ENCODE measurements around the gene LILRB2. TPM values are rescaled to one million over a fixed set of nuclear protein-coding genes. Genes with fewer than 3 reads are reported as not detected.
"Not testable (repeated sequence)": the region's sequence is repeated elsewhere in the genome, so short reads cannot be mapped to it uniquely, and the experiment has no call there.

LILRB2 gene
- total RNA-seq, 2 experiments from 2014 or later, result not detected

DNA sequence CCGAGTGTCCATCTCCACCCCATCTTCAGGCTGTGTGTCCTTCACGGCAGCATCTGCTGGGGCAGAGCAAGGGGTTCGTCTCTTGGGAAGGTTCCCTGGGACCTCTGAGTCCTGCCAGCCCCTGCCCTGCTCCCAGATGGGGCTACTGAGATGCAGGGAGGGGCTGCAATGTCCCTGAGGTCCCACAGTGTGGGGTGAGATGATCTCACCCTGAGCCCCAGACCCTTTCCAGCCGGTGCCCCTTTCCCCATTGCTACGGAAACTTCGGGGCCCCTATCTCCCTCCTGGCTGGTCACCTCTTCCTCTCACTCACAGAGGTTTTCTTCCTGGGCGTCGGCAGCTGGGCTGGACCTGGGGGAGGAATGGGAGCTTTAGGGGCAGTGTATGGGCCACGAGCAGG lies 5.0 kb downstream of the LILRB2 start:
- ChIA-PET POLR2A (no interaction called here), CTCF (no interaction called here)
- Mint-ChIP-seq H3K4me3 (no peak overlapping the region), H3K36me3 (ENCODE audit: low read depth) (no peaks in the 10 kb centered on the region), H3K9me3 (no peaks in the 10 kb centered on the region), H3K27me3 (peaks cover 16% of the 10 kb centered on the region), H3K27ac (no peak overlapping the region), H3K4me1 (ENCODE audit: low read depth) (no peaks in the 10 kb centered on the region)
- DNase-seq (no peak), ATAC-seq (no peak)
- no peak for TF ChIP-seq CTCF (IDR thresholded peaks at IDR 0.05)
- intact Hi-C loops (cut with micrococcal nuclease), result no loop called here

DNA sequence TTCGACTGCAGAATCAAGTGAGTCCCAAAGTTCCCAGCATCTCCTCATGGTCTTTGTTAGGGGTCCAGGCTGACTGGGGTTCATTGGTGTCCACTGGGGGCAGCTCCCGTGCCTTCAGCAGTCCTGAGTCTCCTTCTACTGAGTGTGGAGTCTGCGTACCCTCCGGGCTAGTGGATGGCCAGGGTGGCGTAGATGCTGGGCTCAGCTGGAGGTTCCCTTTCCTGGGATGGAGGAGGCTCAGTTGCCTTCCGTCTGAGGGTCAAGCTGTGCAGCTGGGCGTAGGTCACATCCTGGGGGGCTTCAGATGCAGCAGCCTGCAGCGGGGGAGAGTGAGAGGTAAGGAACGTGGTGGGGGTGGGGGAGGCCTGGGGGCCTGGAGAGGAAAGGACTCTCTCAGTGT lies 6.4 kb downstream of the LILRB2 start:
- ATAC-seq; intact Hi-C loops (cut with micrococcal nuclease); DNase-seq; POLR2A ChIA-PET; H3K4me1 Mint-ChIP-seq (ENCODE audit: low read depth); H3K9me3 Mint-ChIP-seq; H3K4me3 Mint-ChIP-seq; CTCF ChIA-PET; H3K27ac Mint-ChIP-seq; H3K36me3 Mint-ChIP-seq (ENCODE audit: low read depth): not testable (repeated sequence)
- peaks cover 14% of the 10 kb centered on the region for H3K27me3 Mint-ChIP-seq

DNA sequence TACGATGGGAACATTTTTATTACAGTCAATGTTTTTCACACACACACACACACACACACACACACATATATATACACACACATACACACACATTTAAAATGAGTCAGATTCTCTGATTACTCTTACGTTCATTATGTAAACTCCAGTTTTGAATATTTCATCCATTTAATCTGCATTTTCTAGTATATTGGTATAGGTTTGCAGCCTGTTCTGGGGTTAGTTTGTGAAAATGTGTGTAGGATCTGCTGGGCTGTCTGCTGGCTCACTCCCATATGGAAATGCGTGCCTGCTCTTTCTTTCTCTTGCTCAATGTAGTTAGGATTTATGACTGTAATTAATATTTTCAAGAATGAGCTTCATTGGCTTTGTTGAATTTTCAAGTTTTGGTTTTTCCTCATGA lies 7.1 kb downstream of the LILRB2 start:
- TF ChIP-seq CTCF (IDR thresholded peaks at IDR 0.05), result no peak
- ChIA-PET POLR2A (no interaction called here), CTCF (no interaction called here)
- DNase-seq (no peak), ATAC-seq (no peak)
- Mint-ChIP-seq H3K4me1 (ENCODE audit: low read depth) (no peaks in the 10 kb centered on the region), H3K36me3 (ENCODE audit: low read depth) (no peaks in the 10 kb centered on the region), H3K27me3 (peaks cover 12% of the 10 kb centered on the region), H3K4me3 (no peak overlapping the region), H3K9me3 (no peaks in the 10 kb centered on the region), H3K27ac (no peak overlapping the region)
- intact Hi-C loops (cut with micrococcal nuclease), result no loop called here

GRCh38 chr19:54272181-54272580 lies 8.7 kb downstream of the LILRB2 start:
- DNase-seq; intact Hi-C loops (cut with micrococcal nuclease); H3K27ac Mint-ChIP-seq; ATAC-seq; POLR2A ChIA-PET; H3K9me3 Mint-ChIP-seq; CTCF ChIA-PET; H3K4me1 Mint-ChIP-seq (ENCODE audit: low read depth); H3K36me3 Mint-ChIP-seq (ENCODE audit: low read depth); H3K4me3 Mint-ChIP-seq: not testable (repeated sequence)
- H3K27me3 Mint-ChIP-seq, result peaks cover 13% of the 10 kb centered on the region

DNA sequence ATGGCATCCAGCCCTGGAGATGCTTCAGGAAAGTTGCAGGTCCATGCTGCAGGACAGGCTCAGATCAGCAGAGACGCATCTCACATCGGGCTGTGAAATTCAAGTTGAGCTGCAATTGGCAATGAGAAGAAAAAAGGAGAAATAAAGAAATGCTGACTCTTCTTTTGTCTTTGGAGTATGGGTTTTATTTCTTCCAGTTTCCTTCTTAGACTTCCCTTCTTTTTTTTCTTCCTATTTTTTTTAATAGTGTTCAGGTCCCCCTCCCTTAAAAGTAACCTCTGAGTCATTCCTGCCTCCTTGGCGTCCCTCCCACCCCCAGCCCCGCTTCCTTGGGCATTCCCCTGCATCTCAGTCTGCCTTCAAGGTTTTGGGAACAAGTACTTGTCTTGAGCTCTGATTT lies 9.3 kb downstream of the LILRB2 start:
- CTCF ChIA-PET; H3K27ac Mint-ChIP-seq; DNase-seq; ATAC-seq; H3K4me3 Mint-ChIP-seq; H3K9me3 Mint-ChIP-seq; H3K4me1 Mint-ChIP-seq (ENCODE audit: low read depth); H3K36me3 Mint-ChIP-seq (ENCODE audit: low read depth); intact Hi-C loops (cut with micrococcal nuclease): not testable (repeated sequence)
- POLR2A ChIA-PET, result interaction anchor here (0.6 kb wide), 2 partner anchors 65 to 428 kb away, joined by 3 to 4 read pairs; no protein-coding TSS in a partner anchor
- peaks cover 13% of the 10 kb centered on the region for H3K27me3 Mint-ChIP-seq

DNA sequence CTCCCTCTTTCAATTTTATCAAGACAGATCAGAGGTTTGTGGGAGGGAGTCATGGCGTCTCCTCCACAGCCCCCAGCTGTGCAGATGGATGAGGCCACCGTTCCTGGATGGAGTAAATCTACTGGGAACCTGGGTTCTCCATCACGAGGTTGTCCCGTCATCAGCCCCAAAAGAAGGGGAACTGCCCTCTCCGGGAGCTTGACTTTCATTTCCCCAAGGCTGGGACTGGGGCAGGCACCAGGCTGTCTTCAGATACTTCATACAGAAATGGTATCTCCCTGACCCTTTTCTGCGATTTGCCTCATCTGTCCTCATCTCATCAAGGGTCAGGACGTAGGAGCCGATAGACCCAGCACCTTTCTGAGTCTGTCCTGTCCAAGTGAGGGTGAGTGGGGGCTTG lies 9.8 kb downstream of the LILRB2 start:
- ChIA-PET POLR2A (interaction anchor here (0.6 kb wide), 2 partner anchors 65 to 427 kb away, joined by 3 to 4 read pairs; no protein-coding TSS in a partner anchor), CTCF (no interaction called here)
- peaks cover 13% of the 10 kb centered on the region for H3K27me3 Mint-ChIP-seq
- no peak for TF ChIP-seq CTCF (IDR thresholded peaks at IDR 0.05)
- H3K4me1 Mint-ChIP-seq (ENCODE audit: low read depth), result no peaks in the 10 kb centered on the region
- DNase-seq (no peak), ATAC-seq (no peak)
- no peak overlapping the region for H3K4me3 Mint-ChIP-seq
- intact Hi-C loops (cut with micrococcal nuclease), result no loop called here
- no peak overlapping the region for H3K27ac Mint-ChIP-seq
- H3K9me3 Mint-ChIP-seq, result no peaks in the 10 kb centered on the region
- no peaks in the 10 kb centered on the region for H3K36me3 Mint-ChIP-seq (ENCODE audit: low read depth)

- Mint-ChIP-seq H3K4me3 (no peak overlapping the region), H3K27ac (no peak overlapping the region), H3K9me3 (no peaks in the 10 kb centered on the region), H3K4me1 (ENCODE audit: low read depth) (no peaks in the 10 kb centered on the region), H3K36me3 (ENCODE audit: low read depth) (no peaks in the 10 kb centered on the region), H3K27me3 (peaks cover 15% of the 10 kb centered on the region)
- POLR2A ChIA-PET, result no interaction called here
- intact Hi-C loops (cut with micrococcal nuclease), result no loop called here
- ATAC-seq (no peak), DNase-seq (no peak)
- CTCF ChIA-PET, result interaction anchor here (1.4 to 1.5 kb wide), 2 partner anchors 9 to 245 kb away, joined by 3 read pairs; no protein-coding TSS in a partner anchor
- no peak for TF ChIP-seq CTCF (IDR thresholded peaks at IDR 0.05)
These were observed 12.0 kb downstream of the LILRB2 start for GRCh38 chr19:54268936-54269335.

Data from activated CD8-positive, alpha-beta T cell treated with anti-CD3 and anti-CD28 coated beads for 36 hours (primary cell).